Endodermal cell (in vitro differentiated cells): ENCODE results near the gene GRIN2C. TPM values are rescaled to one million over a fixed set of nuclear protein-coding genes. Genes with fewer than 3 reads are reported as not detected.
A peak's percentile ranks its signal among the peaks of the same experiment; 100 is the strongest.

Experiments used
- DNase-seq: peaks from one replicate; pipeline ENCODE4 v3.0.0-alpha.2; 2017
- H3K27ac ChIP-seq: 2 replicates; pipeline ENCODE4 v1.5.1; 2013; ENCODE audit warnings: mild to moderate bottlenecking, low read depth, low read length, moderate library complexity
- H3K27me3 ChIP-seq: 2 replicates; pipeline ENCODE4 v1.6.1; 2013; ENCODE audit warnings: mild to moderate bottlenecking, low read length, moderate library complexity; ENCODE audit not compliant: insufficient read depth, control insufficient read depth, poor library complexity, severe bottlenecking
- H3K36me3 ChIP-seq: 2 replicates; pipeline ENCODE4 v1.7.0; 2013; ENCODE audit warnings: mild to moderate bottlenecking, low read length, moderate library complexity; ENCODE audit not compliant: control insufficient read depth, insufficient read depth
- H3K4me1 ChIP-seq: one replicate; pipeline ENCODE4 v1.7.0; 2013; ENCODE audit warnings: low read length; ENCODE audit not compliant: control insufficient read depth, insufficient read depth
- H3K4me3 ChIP-seq: 2 replicates; pipeline ENCODE4 v1.5.1; 2013; ENCODE audit warnings: mild to moderate bottlenecking, low read length, moderate library complexity
- H3K9ac ChIP-seq: 2 replicates; pipeline ENCODE4 v1.6.1; 2013; ENCODE audit warnings: mild to moderate bottlenecking, low read length, moderate library complexity; ENCODE audit not compliant: poor library complexity, severe bottlenecking; ENCODE audit errors: extremely low read depth
- H3K9me3 ChIP-seq: 2 replicates; pipeline ENCODE4 v1.6.1; 2013; ENCODE audit warnings: mild to moderate bottlenecking, low read length, moderate library complexity; ENCODE audit not compliant: control insufficient read depth
- H3K27ac Mint-ChIP-seq: 2 replicates; pipeline ENCODE4 v1.8.0; 2020; ENCODE audit warnings: mixed read lengths
- H3K27me3 Mint-ChIP-seq: 2 replicates; pipeline ENCODE4 v1.8.0; 2021; ENCODE audit warnings: mild to moderate bottlenecking, mixed read lengths; ENCODE audit not compliant: insufficient read depth
- H3K36me3 Mint-ChIP-seq: 2 replicates; pipeline ENCODE4 v1.8.0; 2020; ENCODE audit warnings: low read depth, mixed read lengths
- H3K4me1 Mint-ChIP-seq: 2 replicates; pipeline ENCODE4 v1.8.0; 2020; ENCODE audit warnings: mixed read lengths
- H3K4me3 Mint-ChIP-seq: 2 replicates; pipeline ENCODE4 v1.8.0; 2020; ENCODE audit warnings: mild to moderate bottlenecking, moderate library complexity, mixed read lengths
- H3K9me3 Mint-ChIP-seq: 2 replicates; pipeline ENCODE4 v1.8.0; 2020; ENCODE audit warnings: mild to moderate bottlenecking, mixed read lengths
- CTCF ChIP-seq: fragments of 200-600 bp; sonication (generic); conservative IDR thresholded peaks from 2 replicates; pipeline ENCODE4 v1.5.0; 2021; ENCODE audit warnings: antibody characterized with exemption, mild to moderate bottlenecking
- WGBS, 2 experiments: methylation state at CpG; one replicate each; pipeline versions ENCODE4 v1.1.5 to v1.1.7; 2013; ENCODE audit warnings: missing lambda C conversion rate in 2 of 2, mixed read lengths in 1 of 2; ENCODE audit not compliant: insufficient coverage in 1 of 2, insufficient read length in 1 of 2; 5-methylcytosine and 5-hydroxymethylcytosine counted together
- total RNA-seq, 2 donors: library from RNA; stranded (reverse); fragmentation: NEBNext Ultra II Directional in 1 of 2; extraction: Animal tissue kit (Norgen Biotek cat#: 25700) in 1 of 2; gene quantifications; 2 replicates in 1 of 2; 3 replicates in 1 of 2; pipeline ENCODE4 v1.2.1, GENCODE V29; 2021

Gene GRIN2C
- total RNA-seq, 2 donors from 2014 or later = 0.24 to 0.31 TPM

- H3K9ac ChIP-seq = no peak overlapping the region
- TF ChIP-seq CTCF = peak; percentile 80
- no peak overlapping the region for H3K4me3 ChIP-seq
- H3K36me3 Mint-ChIP-seq = no peaks in the 10 kb centered on the region
- H3K27me3 Mint-ChIP-seq = peaks cover 57% of the 10 kb centered on the region
- no peaks in the 10 kb centered on the region for H3K36me3 ChIP-seq
- DNase-seq = peak; percentile 95
- peaks cover 14% of the 10 kb centered on the region for H3K4me1 Mint-ChIP-seq
- no peak overlapping the region for H3K27ac Mint-ChIP-seq
- H3K9me3 Mint-ChIP-seq = no peaks in the 10 kb centered on the region
- H3K9me3 ChIP-seq = no peaks in the 10 kb centered on the region
- no peak overlapping the region for H3K27ac ChIP-seq
- peaks cover 8% of the 10 kb centered on the region for H3K4me1 ChIP-seq
- H3K4me3 Mint-ChIP-seq = no peak overlapping the region
- peaks cover 51% of the 10 kb centered on the region for H3K27me3 ChIP-seq
- WGBS, 2 experiments = 8 to 15% methylated on average over 10 to 88 of the region's 88 CpGs
Observed at GRCh38 chr17:74842599-74843351, 16.9 kb downstream of the GRIN2C start.

GRCh38 chr17:74842146-74842598, 17.5 kb downstream of the GRIN2C start:
- peak; percentile 63 for DNase-seq
- no peak overlapping the region for H3K27ac Mint-ChIP-seq
- whole genome bisulfite sequencing, 2 experiments = 65% methylated on average over 3 to 8 of the region's 8 CpGs
- peaks cover 14% of the 10 kb centered on the region for H3K4me1 Mint-ChIP-seq
- Histone ChIP-seq H3K27ac (no peak overlapping the region), H3K4me3 (no peak overlapping the region), H3K9me3 (no peaks in the 10 kb centered on the region), H3K4me1 (peaks cover 8% of the 10 kb centered on the region), H3K36me3 (no peaks in the 10 kb centered on the region), H3K9ac (no peak overlapping the region), H3K27me3 (peaks cover 51% of the 10 kb centered on the region)
- H3K4me3 Mint-ChIP-seq = no peak overlapping the region
- TF ChIP-seq CTCF = no peak
- H3K27me3 Mint-ChIP-seq = peaks cover 54% of the 10 kb centered on the region
- no peaks in the 10 kb centered on the region for H3K9me3 Mint-ChIP-seq
- no peaks in the 10 kb centered on the region for H3K36me3 Mint-ChIP-seq

- H3K9me3 ChIP-seq = no peaks in the 10 kb centered on the region
- no peak for TF ChIP-seq CTCF
- Mint-ChIP-seq H3K27ac (no peak overlapping the region), H3K36me3 (peaks cover 8% of the 10 kb centered on the region), H3K4me3 (no peak overlapping the region), H3K9me3 (no peaks in the 10 kb centered on the region), H3K27me3 (peaks cover 45% of the 10 kb centered on the region), H3K4me1 (peaks cover 14% of the 10 kb centered on the region)
- H3K4me1 ChIP-seq = peaks cover 8% of the 10 kb centered on the region
- no peak overlapping the region for H3K27ac ChIP-seq
- peaks cover 4% of the 10 kb centered on the region for H3K36me3 ChIP-seq
- no peak overlapping the region for H3K9ac ChIP-seq
- peak; percentile 85 for DNase-seq
- WGBS, 2 experiments = 55 to 61% methylated on average over 12 to 13 of the region's 13 CpGs
- no peak overlapping the region for H3K4me3 ChIP-seq
- peaks cover 44% of the 10 kb centered on the region for H3K27me3 ChIP-seq
Observed at GRCh38 chr17:74840989-74841666, 18.6 kb downstream of the GRIN2C start.
